ENCODE measurements around the gene RANBP17. TPM values are rescaled to one million over a fixed set of nuclear protein-coding genes. Genes with fewer than 3 reads are reported as not detected.

RANBP17 gene
- total and polyA plus RNA-seq, 2 experiments from 2014 or later, result 43.8 to 53.1 TPM

DNA sequence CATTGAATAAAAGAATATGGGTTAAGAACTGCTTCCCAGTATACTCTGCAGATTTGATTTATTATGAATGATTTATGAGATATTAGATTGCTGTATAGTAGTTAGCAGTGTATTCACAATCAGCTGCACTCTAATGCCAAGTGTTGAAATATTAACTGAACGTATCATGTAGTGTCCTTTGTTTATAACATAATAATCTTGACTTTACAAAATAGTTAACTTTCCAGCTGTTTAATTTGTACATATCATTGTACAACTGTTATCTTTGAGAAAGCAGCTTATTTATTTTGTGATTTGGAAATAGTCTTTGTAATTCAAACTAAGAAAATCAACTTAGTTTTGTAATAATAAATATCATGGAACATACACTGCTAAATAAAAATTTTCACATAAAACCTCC is 219.5 kb downstream of the RANBP17 start:
- no peak overlapping the region for H3K4me3 Mint-ChIP-seq
- H3K27ac Mint-ChIP-seq, result no peak overlapping the region
- Histone ChIP-seq H3K4me3 (no peak overlapping the region), H3K9me2 (ENCODE audit: insufficient read depth) (no peaks in the 10 kb centered on the region), H3K79me2 (replicated peaks; ENCODE audit: insufficient read depth) (no peaks in the 10 kb centered on the region), H4K20me1 (replicated peaks; ENCODE audit: insufficient read depth) (no peaks in the 10 kb centered on the region), H3K36me3 (ENCODE audit: insufficient read depth) (no peaks in the 10 kb centered on the region), H2AFZ (no peak overlapping the region), H3K4me2 (no peak overlapping the region), H3K27me3 (ENCODE audit: insufficient read depth) (no peaks in the 10 kb centered on the region), H3K4me1 (ENCODE audit: insufficient read depth) (no peaks in the 10 kb centered on the region), H3K27ac (ENCODE audit: low read depth) (no peak overlapping the region), H3F3A (replicated peaks; ENCODE audit: low read depth) (no peaks in the 10 kb centered on the region)
- DNase-seq (ENCODE audit: low spot score) (no peak), ATAC-seq (no peak)
- H3K4me1 Mint-ChIP-seq, result no peaks in the 10 kb centered on the region; the same call in 2 of the 3 replicates
- H3K9me3 Mint-ChIP-seq, result peaks cover 12% of the 10 kb centered on the region
- peaks cover 2% of the 10 kb centered on the region for H3K27me3 Mint-ChIP-seq (ENCODE audit: insufficient read depth, low read depth, poor library complexity)
- TF ChIP-seq, protein P1, sequence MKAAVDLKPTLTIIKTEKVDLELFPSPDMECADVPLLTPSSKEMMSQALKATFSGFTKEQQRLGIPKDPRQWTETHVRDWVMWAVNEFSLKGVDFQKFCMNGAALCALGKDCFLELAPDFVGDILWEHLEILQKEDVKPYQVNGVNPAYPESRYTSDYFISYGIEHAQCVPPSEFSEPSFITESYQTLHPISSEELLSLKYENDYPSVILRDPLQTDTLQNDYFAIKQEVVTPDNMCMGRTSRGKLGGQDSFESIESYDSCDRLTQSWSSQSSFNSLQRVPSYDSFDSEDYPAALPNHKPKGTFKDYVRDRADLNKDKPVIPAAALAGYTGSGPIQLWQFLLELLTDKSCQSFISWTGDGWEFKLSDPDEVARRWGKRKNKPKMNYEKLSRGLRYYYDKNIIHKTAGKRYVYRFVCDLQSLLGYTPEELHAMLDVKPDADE (IDR thresholded peaks at IDR 0.05), result no peak
- TF ChIP-seq CREB1 (CRISPR knock-in tag; IDR thresholded peaks at IDR 0.05; ENCODE audit: low read depth), result no peak
- TF ChIP-seq STAT1 (IDR thresholded peaks at IDR 0.05; ENCODE audit: unreplicated experiment), result no peak
- TF ChIP-seq EZH2 (IDR thresholded peaks at IDR 0.05; ENCODE audit: low read depth, unreplicated experiment), result no peak
- TF ChIP-seq, protein P2, sequence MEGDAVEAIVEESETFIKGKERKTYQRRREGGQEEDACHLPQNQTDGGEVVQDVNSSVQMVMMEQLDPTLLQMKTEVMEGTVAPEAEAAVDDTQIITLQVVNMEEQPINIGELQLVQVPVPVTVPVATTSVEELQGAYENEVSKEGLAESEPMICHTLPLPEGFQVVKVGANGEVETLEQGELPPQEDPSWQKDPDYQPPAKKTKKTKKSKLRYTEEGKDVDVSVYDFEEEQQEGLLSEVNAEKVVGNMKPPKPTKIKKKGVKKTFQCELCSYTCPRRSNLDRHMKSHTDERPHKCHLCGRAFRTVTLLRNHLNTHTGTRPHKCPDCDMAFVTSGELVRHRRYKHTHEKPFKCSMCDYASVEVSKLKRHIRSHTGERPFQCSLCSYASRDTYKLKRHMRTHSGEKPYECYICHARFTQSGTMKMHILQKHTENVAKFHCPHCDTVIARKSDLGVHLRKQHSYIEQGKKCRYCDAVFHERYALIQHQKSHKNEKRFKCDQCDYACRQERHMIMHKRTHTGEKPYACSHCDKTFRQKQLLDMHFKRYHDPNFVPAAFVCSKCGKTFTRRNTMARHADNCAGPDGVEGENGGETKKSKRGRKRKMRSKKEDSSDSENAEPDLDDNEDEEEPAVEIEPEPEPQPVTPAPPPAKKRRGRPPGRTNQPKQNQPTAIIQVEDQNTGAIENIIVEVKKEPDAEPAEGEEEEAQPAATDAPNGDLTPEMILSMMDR (conservative IDR thresholded peaks at IDR 0.05; ENCODE audit: low read depth in 2 of 2), result no peak
- TF ChIP-seq, protein P3, sequence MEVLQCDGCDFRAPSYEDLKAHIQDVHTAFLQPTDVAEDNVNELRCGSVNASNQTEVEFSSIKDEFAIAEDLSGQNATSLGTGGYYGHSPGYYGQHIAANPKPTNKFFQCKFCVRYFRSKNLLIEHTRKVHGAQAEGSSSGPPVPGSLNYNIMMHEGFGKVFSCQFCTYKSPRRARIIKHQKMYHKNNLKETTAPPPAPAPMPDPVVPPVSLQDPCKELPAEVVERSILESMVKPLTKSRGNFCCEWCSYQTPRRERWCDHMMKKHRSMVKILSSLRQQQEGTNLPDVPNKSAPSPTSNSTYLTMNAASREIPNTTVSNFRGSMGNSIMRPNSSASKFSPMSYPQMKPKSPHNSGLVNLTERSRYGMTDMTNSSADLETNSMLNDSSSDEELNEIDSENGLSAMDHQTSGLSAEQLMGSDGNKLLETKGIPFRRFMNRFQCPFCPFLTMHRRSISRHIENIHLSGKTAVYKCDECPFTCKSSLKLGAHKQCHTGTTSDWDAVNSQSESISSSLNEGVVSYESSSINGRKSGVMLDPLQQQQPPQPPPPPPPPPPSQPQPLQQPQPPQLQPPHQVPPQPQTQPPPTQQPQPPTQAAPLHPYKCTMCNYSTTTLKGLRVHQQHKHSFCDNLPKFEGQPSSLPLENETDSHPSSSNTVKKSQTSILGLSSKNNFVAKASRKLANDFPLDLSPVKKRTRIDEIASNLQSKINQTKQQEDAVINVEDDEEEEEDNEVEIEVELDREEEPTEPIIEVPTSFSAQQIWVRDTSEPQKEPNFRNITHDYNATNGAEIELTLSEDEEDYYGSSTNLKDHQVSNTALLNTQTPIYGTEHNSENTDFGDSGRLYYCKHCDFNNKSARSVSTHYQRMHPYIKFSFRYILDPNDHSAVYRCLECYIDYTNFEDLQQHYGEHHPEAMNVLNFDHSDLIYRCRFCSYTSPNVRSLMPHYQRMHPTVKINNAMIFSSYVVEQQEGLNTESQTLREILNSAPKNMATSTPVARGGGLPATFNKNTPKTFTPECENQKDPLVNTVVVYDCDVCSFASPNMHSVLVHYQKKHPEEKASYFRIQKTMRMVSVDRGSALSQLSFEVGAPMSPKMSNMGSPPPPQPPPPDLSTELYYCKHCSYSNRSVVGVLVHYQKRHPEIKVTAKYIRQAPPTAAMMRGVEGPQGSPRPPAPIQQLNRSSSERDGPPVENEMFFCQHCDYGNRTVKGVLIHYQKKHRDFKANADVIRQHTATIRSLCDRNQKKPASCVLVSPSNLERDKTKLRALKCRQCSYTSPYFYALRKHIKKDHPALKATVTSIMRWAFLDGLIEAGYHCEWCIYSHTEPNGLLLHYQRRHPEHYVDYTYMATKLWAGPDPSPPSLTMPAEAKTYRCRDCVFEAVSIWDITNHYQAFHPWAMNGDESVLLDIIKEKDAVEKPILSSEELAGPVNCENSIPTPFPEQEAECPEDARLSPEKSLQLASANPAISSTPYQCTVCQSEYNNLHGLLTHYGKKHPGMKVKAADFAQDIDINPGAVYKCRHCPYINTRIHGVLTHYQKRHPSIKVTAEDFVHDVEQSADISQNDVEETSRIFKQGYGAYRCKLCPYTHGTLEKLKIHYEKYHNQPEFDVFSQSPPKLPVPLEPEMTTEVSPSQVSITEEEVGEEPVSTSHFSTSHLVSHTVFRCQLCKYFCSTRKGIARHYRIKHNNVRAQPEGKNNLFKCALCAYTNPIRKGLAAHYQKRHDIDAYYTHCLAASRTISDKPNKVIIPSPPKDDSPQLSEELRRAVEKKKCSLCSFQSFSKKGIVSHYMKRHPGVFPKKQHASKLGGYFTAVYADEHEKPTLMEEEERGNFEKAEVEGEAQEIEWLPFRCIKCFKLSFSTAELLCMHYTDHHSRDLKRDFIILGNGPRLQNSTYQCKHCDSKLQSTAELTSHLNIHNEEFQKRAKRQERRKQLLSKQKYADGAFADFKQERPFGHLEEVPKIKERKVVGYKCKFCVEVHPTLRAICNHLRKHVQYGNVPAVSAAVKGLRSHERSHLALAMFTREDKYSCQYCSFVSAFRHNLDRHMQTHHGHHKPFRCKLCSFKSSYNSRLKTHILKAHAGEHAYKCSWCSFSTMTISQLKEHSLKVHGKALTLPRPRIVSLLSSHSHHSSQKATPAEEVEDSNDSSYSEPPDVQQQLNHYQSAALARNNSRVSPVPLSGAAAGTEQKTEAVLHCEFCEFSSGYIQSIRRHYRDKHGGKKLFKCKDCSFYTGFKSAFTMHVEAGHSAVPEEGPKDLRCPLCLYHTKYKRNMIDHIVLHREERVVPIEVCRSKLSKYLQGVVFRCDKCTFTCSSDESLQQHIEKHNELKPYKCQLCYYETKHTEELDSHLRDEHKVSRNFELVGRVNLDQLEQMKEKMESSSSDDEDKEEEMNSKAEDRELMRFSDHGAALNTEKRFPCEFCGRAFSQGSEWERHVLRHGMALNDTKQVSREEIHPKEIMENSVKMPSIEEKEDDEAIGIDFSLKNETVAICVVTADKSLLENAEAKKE (CRISPR knock-in tag; IDR thresholded peaks at IDR 0.05), result no peak
- no peak for TF ChIP-seq JUNB (IDR thresholded peaks at IDR 0.05; ENCODE audit: unreplicated experiment)
- no peak for TF ChIP-seq POLR2AphosphoS5 (IDR thresholded peaks at IDR 0.05; ENCODE audit: low read depth)
- TF ChIP-seq EZH2phosphoT487 (IDR thresholded peaks at IDR 0.05; ENCODE audit: unreplicated experiment), result no peak
- TF ChIP-seq NANOG (IDR thresholded peaks at IDR 0.05; ENCODE audit: borderline replicate concordance), result no peak
- H3K36me3 Mint-ChIP-seq (ENCODE audit: low read depth), result peaks cover 30% of the 10 kb centered on the region

All from GM23338 (cell line).